CD4-positive, alpha-beta T cell treated with Interleukin-12 subunit alpha and Interleukin-12 subunit beta, for 1 hour (primary cell): Measurements from ENCODE around the gene CCBE1.
"Not testable (repeated sequence)": the region's sequence is repeated elsewhere in the genome, so short reads cannot be mapped to it uniquely, and the experiment has no call there.

Experiments used
- DNase-seq: peaks from one replicate; pipeline ENCODE4 v3.0.0-alpha.2; 2020

Gene CCBE1

GRCh38 chr18:59650266-59650820 is 46.9 kb downstream of the CCBE1 start:
- no peak for DNase-seq

GRCh38 chr18:59649591-59649990 is 47.6 kb downstream of the CCBE1 start:
- DNase-seq = no peak

- DNase-seq = not testable (repeated sequence)
These were observed 48.8 kb downstream of the CCBE1 start for GRCh38 chr18:59648469-59648868.

GRCh38 chr18:59646963-59647307 is 50.3 kb downstream of the CCBE1 start:
- no peak for DNase-seq

GRCh38 chr18:59646228-59646962 is 50.8 kb downstream of the CCBE1 start:
- DNase-seq = no peak

- no peak for DNase-seq
These were observed 53.5 kb downstream of the CCBE1 start for GRCh38 chr18:59643740-59644139.

GRCh38 chr18:59640721-59641120 is 56.5 kb downstream of the CCBE1 start:
- no peak for DNase-seq

GRCh38 chr18:59639821-59640220 is 57.4 kb downstream of the CCBE1 start:
- no peak for DNase-seq

- DNase-seq = no peak
These were observed 58.1 kb downstream of the CCBE1 start for GRCh38 chr18:59639136-59639535.

GRCh38 chr18:59633961-59634485 is 63.2 kb downstream of the CCBE1 start:
- DNase-seq = no peak

GRCh38 chr18:59633317-59633716 is 63.9 kb downstream of the CCBE1 start:
- no peak for DNase-seq

- no peak for DNase-seq
These were observed 65.5 kb downstream of the CCBE1 start for GRCh38 chr18:59631583-59632181.

- DNase-seq = no peak
These were observed 67.3 kb downstream of the CCBE1 start for GRCh38 chr18:59629894-59630293.

GRCh38 chr18:59628995-59629394 is 68.2 kb downstream of the CCBE1 start:
- DNase-seq = no peak

- no peak for DNase-seq
These were observed 69.8 kb downstream of the CCBE1 start for GRCh38 chr18:59627414-59627813.

GRCh38 chr18:59624369-59624765 is 72.9 kb downstream of the CCBE1 start:
- no peak for DNase-seq

GRCh38 chr18:59623456-59624368 is 73.5 kb downstream of the CCBE1 start:
- no peak for DNase-seq

- no peak for DNase-seq
These were observed 76.2 kb downstream of the CCBE1 start for GRCh38 chr18:59621027-59621426.

GRCh38 chr18:59620381-59620780 is 76.8 kb downstream of the CCBE1 start:
- no peak for DNase-seq

- DNase-seq = no peak
These were observed 77.4 kb downstream of the CCBE1 start for GRCh38 chr18:59619816-59620215.

GRCh38 chr18:59617468-59617932 is 79.7 kb downstream of the CCBE1 start:
- no peak for DNase-seq

GRCh38 chr18:59616501-59616900 is 80.7 kb downstream of the CCBE1 start:
- DNase-seq = no peak

GRCh38 chr18:59613903-59614302 is 83.3 kb downstream of the CCBE1 start:
- no peak for DNase-seq
